H1 (cell line): ENCODE measurements around the gene CCDC12. TPM values are rescaled to one million over a fixed set of nuclear protein-coding genes. Genes with fewer than 3 reads are reported as not detected.
A peak's percentile ranks its signal among the peaks of the same experiment; 100 is the strongest.

Experiments
- CTCF ChIA-PET: fragments of 300-600 bp; sonication (Branson Sonifier 250); formaldehyde crosslinking; loops from one replicate; lab custom pipeline; 2021; ENCODE audit not compliant: partially characterized antibody; lab: Charles Lee
- POLR2A ChIA-PET: fragments of 300-600 bp; sonication (Branson Sonifier 250); formaldehyde crosslinking; loops from one replicate; lab custom pipeline; 2021; ENCODE audit warnings: inconsistent platforms; ENCODE audit not compliant: partially characterized antibody; lab: Charles Lee
- DNase-seq, 2 experiments: peaks; one replicate each; pipeline versions ENCODE4 v3.0.0 to v3.0.0-alpha.2; 2010 to 2022; ENCODE audit warnings: low spot score in 2 of 2, low read depth in 1 of 2, mixed read lengths in 1 of 2
- FAIRE-seq: peaks from 2 replicates; lab custom pipeline; 2011; peaks lifted over from hg19 to GRCh38; lab: Jason Lieb, UNC
- H2AFZ ChIP-seq: 2 replicates; pipeline ENCODE4 v1.8.1; 2012; ENCODE audit warnings: low read length, inconsistent platforms
- H2AK5ac ChIP-seq: 2 replicates; pipeline ENCODE4 v1.6.1; 2013; ENCODE audit warnings: low read depth, low read length
- H2BK120ac ChIP-seq: replicated peaks from 2 replicates; pipeline ENCODE3; 2013; ENCODE audit warnings: low read depth, low read length, inconsistent platforms
- H2BK12ac ChIP-seq: 2 replicates; pipeline ENCODE4 v1.6.1; 2013; ENCODE audit warnings: low read depth, low read length
- H2BK15ac ChIP-seq: 2 replicates; pipeline ENCODE4 v1.6.1; 2013; ENCODE audit warnings: low read length
- H2BK20ac ChIP-seq: 2 replicates; pipeline ENCODE4 v1.6.1; 2013; ENCODE audit warnings: low read length
- H2BK5ac ChIP-seq: 2 replicates; pipeline ENCODE4 v1.6.1; 2013; ENCODE audit warnings: low read depth, low read length
- H3K14ac ChIP-seq: 2 replicates; pipeline ENCODE4 v1.6.1; 2013; ENCODE audit warnings: inconsistent platforms; ENCODE audit not compliant: insufficient read length
- H3K18ac ChIP-seq: 2 replicates; pipeline ENCODE4 v1.6.1; 2013; ENCODE audit warnings: low read length; ENCODE audit errors: extremely low read depth
- H3K23ac ChIP-seq: 2 replicates; pipeline ENCODE4 v1.6.1; 2013; ENCODE audit warnings: inconsistent platforms; ENCODE audit not compliant: insufficient read length
- H3K23me2 ChIP-seq: 2 replicates; pipeline ENCODE4 v1.6.1; 2013; ENCODE audit warnings: low read depth, low read length
- H3K27ac ChIP-seq: 2 replicates; pipeline ENCODE4 v1.6.1; 2011; ENCODE audit warnings: low read depth, low read length, inconsistent platforms
- H3K27me3 ChIP-seq, 4 experiments: replicated peaks in 1 of 4; 1 replicate in 1 of 4; 2 replicates in 3 of 4; pipeline versions ENCODE4 v1.6.1 to v1.8.1; 2011 to 2013; ENCODE audit warnings: low read length in 3 of 4, mild to moderate bottlenecking in 3 of 4, inconsistent platforms in 2 of 4, mixed read lengths in 2 of 4, moderate library complexity in 1 of 4; ENCODE audit not compliant: control insufficient read depth in 3 of 4, insufficient read depth in 3 of 4; ENCODE audit errors: extremely low read depth in 1 of 4
- H3K36me3 ChIP-seq, 4 experiments: 2 replicates each; pipeline versions ENCODE4 v1.6.1 to v1.8.1; 2011 to 2013; ENCODE audit warnings: mild to moderate bottlenecking in 4 of 4, low read length in 3 of 4, moderate library complexity in 2 of 4, control low read depth in 1 of 4, inconsistent platforms in 1 of 4; ENCODE audit not compliant: insufficient read depth in 4 of 4, control insufficient read depth in 2 of 4
- H3K4ac ChIP-seq: replicated peaks from 2 replicates; pipeline ENCODE3; 2013; ENCODE audit warnings: low read length, low read depth, mixed read lengths, inconsistent platforms; ENCODE audit not compliant: insufficient read length
- H3K4me1 ChIP-seq, 4 experiments: replicated peaks in 1 of 4; 1 replicate in 1 of 4; 2 replicates in 3 of 4; pipeline versions ENCODE4 v1.6.1 to v1.8.1; 2011 to 2013; ENCODE audit warnings: low read length in 3 of 4, inconsistent platforms in 2 of 4, mixed read lengths in 1 of 4; ENCODE audit not compliant: insufficient read depth in 4 of 4, control insufficient read depth in 3 of 4
- H3K4me2 ChIP-seq, 2 experiments: 2 replicates each; pipeline versions ENCODE4 v1.6.1 to v1.8.1; 2011 to 2013; ENCODE audit warnings: low read depth in 2 of 2, low read length in 2 of 2, control low read depth in 1 of 2, inconsistent platforms in 1 of 2, mild to moderate bottlenecking in 1 of 2; ENCODE audit not compliant: insufficient read depth in 1 of 2
- H3K4me3 ChIP-seq, 4 experiments: fragments of 200-600, 300-600 bp in 1 of 4; sonication (generic), shearing (Covaris generic), sonication (Bioruptor Twin) in 1 of 4; 2 replicates each; pipeline versions ENCODE4 v1.5.1 to v1.8.1; 2011 to 2016; ENCODE audit warnings: low read length in 4 of 4, low read depth in 3 of 4, control low read depth in 2 of 4, inconsistent platforms in 2 of 4, mild to moderate bottlenecking in 2 of 4, mixed read lengths in 1 of 4, moderate library complexity in 1 of 4; ENCODE audit not compliant: insufficient read depth in 2 of 4; ENCODE audit errors: extremely low read depth in 1 of 4
- H3K56ac ChIP-seq: replicated peaks from 2 replicates; pipeline ENCODE3; 2013; ENCODE audit warnings: low read depth, mild to moderate bottlenecking, mixed read lengths, low read length, inconsistent platforms; ENCODE audit not compliant: insufficient read length
- H3K79me1 ChIP-seq: 2 replicates; pipeline ENCODE4 v1.6.1; 2013; ENCODE audit warnings: low read depth, low read length, control low read depth
- H3K79me2 ChIP-seq, 2 experiments: 2 replicates each; pipeline versions ENCODE4 v1.6.1 to v1.8.1; 2012 to 2013; ENCODE audit warnings: low read length in 2 of 2, mild to moderate bottlenecking in 2 of 2, inconsistent platforms in 1 of 2; ENCODE audit not compliant: insufficient read depth in 2 of 2, control insufficient read depth in 1 of 2
- H3K9ac ChIP-seq, 4 experiments: replicated peaks in 1 of 4; 1 replicate in 1 of 4; 2 replicates in 3 of 4; pipeline versions ENCODE4 v1.6.1 to v1.8.1; 2011 to 2013; ENCODE audit warnings: low read depth in 3 of 4, low read length in 3 of 4, control low read depth in 2 of 4, mild to moderate bottlenecking in 2 of 4, moderate library complexity in 2 of 4, inconsistent platforms in 1 of 4; ENCODE audit errors: extremely low read depth in 1 of 4
- H3K9me3 ChIP-seq, 2 experiments: 2 replicates each; pipeline versions ENCODE4 v1.6.1 to v1.8.1; 2012 to 2013; ENCODE audit warnings: mild to moderate bottlenecking in 2 of 2, moderate library complexity in 2 of 2, control low read depth in 1 of 2, inconsistent platforms in 1 of 2, low read depth in 1 of 2, low read length in 1 of 2, mixed read lengths in 1 of 2; ENCODE audit not compliant: insufficient read depth in 2 of 2
- H4K20me1 ChIP-seq, 2 experiments: replicated peaks in 1 of 2; 2 replicates each; pipeline versions ENCODE3 to v1.8.1; 2011 to 2013; ENCODE audit warnings: inconsistent platforms in 2 of 2, low read length in 2 of 2, mild to moderate bottlenecking in 1 of 2; ENCODE audit not compliant: insufficient read depth in 2 of 2, control insufficient read depth in 1 of 2
- H4K5ac ChIP-seq: 2 replicates; pipeline ENCODE4 v1.6.1; 2013; ENCODE audit warnings: low read length, low read depth, mixed read lengths, inconsistent platforms; ENCODE audit not compliant: insufficient read length
- H4K8ac ChIP-seq: 2 replicates; pipeline ENCODE4 v1.8.0; 2013; ENCODE audit warnings: mild to moderate bottlenecking, moderate library complexity, low read length, inconsistent platforms; ENCODE audit not compliant: insufficient read depth; ENCODE audit errors: extremely low read depth
- H4K91ac ChIP-seq: replicated peaks from 2 replicates; pipeline ENCODE3; 2013; ENCODE audit warnings: low read length, mixed read lengths, inconsistent platforms; ENCODE audit not compliant: insufficient read length
- BRCA1 ChIP-seq: IDR thresholded peaks from 2 replicates; pipeline ENCODE4 v1.6.1; 2012; ENCODE audit warnings: low read depth, low read length, improper control_type of control experiment
- JUND ChIP-seq: IDR thresholded peaks from 2 replicates; pipeline ENCODE4 v1.6.1; 2011; ENCODE audit warnings: mild to moderate bottlenecking, improper control_type of control experiment, low read length
- RAD21 ChIP-seq, 2 experiments: IDR thresholded peaks in 1 of 2; conservative IDR thresholded peaks in 1 of 2; 2 replicates each; pipeline ENCODE4 v1.6.1; 2011; ENCODE audit warnings: low read depth in 2 of 2, low read length in 2 of 2, improper control_type of control experiment in 1 of 2, inconsistent platforms in 1 of 2, mild to moderate bottlenecking in 1 of 2, moderate library complexity in 1 of 2
- SIRT6 ChIP-seq: IDR thresholded peaks from one replicate; pipeline ENCODE4 v1.7.1; 2012; ENCODE audit warnings: low read length, inconsistent platforms
- SP1 ChIP-seq: IDR thresholded peaks from 2 replicates; pipeline ENCODE4 v1.6.1; 2011; ENCODE audit warnings: low read depth, low read length
- SP2 ChIP-seq: IDR thresholded peaks from 2 replicates; pipeline ENCODE4 v1.6.1; 2012; ENCODE audit warnings: mild to moderate bottlenecking, low read length, inconsistent platforms
- SP4 ChIP-seq: IDR thresholded peaks from 2 replicates; pipeline ENCODE4 v1.6.1; 2012; ENCODE audit warnings: low read length, inconsistent platforms
- SRF ChIP-seq: IDR thresholded peaks from 2 replicates; pipeline ENCODE4 v1.6.1; 2011; ENCODE audit warnings: mild to moderate bottlenecking, low read depth, low read length, moderate library complexity
- TAF1 ChIP-seq: IDR thresholded peaks from 2 replicates; pipeline ENCODE4 v1.6.1; 2011; ENCODE audit warnings: mild to moderate bottlenecking, low read depth, low read length
- YY1 ChIP-seq: IDR thresholded peaks from 2 replicates; pipeline ENCODE4 v1.6.1; 2011; ENCODE audit warnings: low read depth, mild to moderate bottlenecking, low read length
- WGBS, 2 experiments: shearing (Covaris generic) in 1 of 2; methylation state at CpG; one replicate each; pipeline versions ENCODE4 v1.1.6 to v1.1.7; 2013 to 2015; ENCODE audit warnings: low lambda C conversion rate in 2 of 2, mixed read lengths in 2 of 2, inconsistent platforms in 1 of 2, low coverage in 1 of 2, missing lambda C conversion rate in 1 of 2; ENCODE audit not compliant: insufficient replicate concordance in 2 of 2, insufficient coverage in 1 of 2, insufficient read length in 1 of 2; ENCODE audit errors: extremely low coverage in 1 of 2, missing lambda C conversion rate in 1 of 2; 5-methylcytosine and 5-hydroxymethylcytosine counted together
- polyA plus RNA-seq, 7 experiments: library from polyadenylated mRNA; depleted of rRNA in 3 of 7; stranded (reverse) in 5 of 7; unstranded in 2 of 7; fragments of >200 nt in 5 of 7; fragments of 200-250 nt in 2 of 7; gene quantifications; 1 replicate in 5 of 7; 2 replicates in 1 of 7; 4 replicates in 1 of 7; pipeline versions ENCODE4 v1.2.1 to v1.2.3, GENCODE V29; 2011 to 2013; ENCODE audit warnings: missing spikeins in 2 of 7, mixed read lengths in 2 of 7
- total RNA-seq: library from RNA; stranded (reverse); fragmentation: NEBNext Ultra II Directional; extraction: Animal tissue kit (Norgen Biotek cat#: 25700); gene quantifications from 2 replicates; pipeline ENCODE4 v1.2.1, GENCODE V29; 2021

Gene CCDC12
- total and polyA plus RNA-seq, 2 of the 8 experiments (the other 6 are each of a cell fraction or from before 2014, with no cell fraction given) = 29.5 to 41.3 TPM

- no peak overlapping the region for H2AK5ac ChIP-seq
- no peak overlapping the region for H3K27ac ChIP-seq
- H3K27me3 ChIP-seq = no peaks in the 10 kb centered on the region
- no peak overlapping the region for H2BK12ac ChIP-seq
- H2BK5ac ChIP-seq = no peak overlapping the region
- H2BK15ac ChIP-seq = no peak overlapping the region
- H2BK120ac ChIP-seq = no peak overlapping the region
- ChIA-PET POLR2A (interaction anchor here (1.0 kb wide), 1 partner anchor 9 kb away, joined by 3 read pairs; no protein-coding TSS in a partner anchor), CTCF (interaction anchor here (0.8 to 1.7 kb wide), 5 partner anchors 10 to 245 kb away, joined by 3 to 6 read pairs (median 4); no protein-coding TSS in a partner anchor)
- peaks cover 54 to 62% of the 10 kb centered on the region in 2 experiments for H4K20me1 ChIP-seq
- H4K91ac ChIP-seq = no peak overlapping the region
- WGBS, 2 experiments = 77% methylated on average over 6 of the region's 6 CpGs; no CpG with 5 or more reads in 1 of the 2 experiments
- H4K5ac ChIP-seq = no peak overlapping the region
- no peak overlapping the region for H3K18ac ChIP-seq
- no peak overlapping the region for H2AFZ ChIP-seq
- H3K23ac ChIP-seq = no peak overlapping the region
- no peaks in the 10 kb centered on the region; the same call in none of the 2 replicates for H3K23me2 ChIP-seq
- H4K8ac ChIP-seq = peak overlapping the region; percentile 4; the same call in 1 of the 2 replicates
- no peak overlapping the region for H3K56ac ChIP-seq
- H3K4me3 ChIP-seq = no peak overlapping the region; a peak in 2 of 8 replicates
- H2BK20ac ChIP-seq = no peak overlapping the region
- H3K79me2 ChIP-seq = peaks cover 31 to 96% of the 10 kb centered on the region in 2 experiments
- H3K14ac ChIP-seq = no peak overlapping the region
- no peak overlapping the region for H3K9ac ChIP-seq
- H3K4ac ChIP-seq = no peak overlapping the region
- H3K9me3 ChIP-seq = no peaks in the 10 kb centered on the region
- no peak for FAIRE-seq
- no peak for DNase-seq
- peaks cover 5 to 11% (median 9%) of the 10 kb centered on the region in 4 experiments for H3K4me1 ChIP-seq
- H3K36me3 ChIP-seq = no peaks in the 10 kb centered on the region; a peak in 1 of 8 replicates
- no peak overlapping the region; a peak in 1 of 4 replicates for H3K4me2 ChIP-seq
- H3K79me1 ChIP-seq = peaks cover 40% of the 10 kb centered on the region
- TF ChIP-seq SRF = no peak
- 0 out of 4 replicates have a peak, but pooled peaks of 1 of the 2 experiments have one; percentile 5 for TF ChIP-seq RAD21 (IDR thresholded peaks at IDR 0.05 in 1 of 2, conservative IDR thresholded peaks at IDR 0.05 in 1 of 2; ENCODE audit: low read depth in 2 of 2, low read length in 2 of 2)
- no peak for TF ChIP-seq SP2
- TF ChIP-seq SP1 = no peak
- no peak for TF ChIP-seq SIRT6
- no peak for TF ChIP-seq SP4
- TF ChIP-seq JUND = no peak
- no peak for TF ChIP-seq BRCA1
- no peak for TF ChIP-seq YY1
- TF ChIP-seq TAF1 = no peak
These were observed 27.5 kb downstream of the CCDC12 start for GRCh38 chr3:46948830-46949671.
